ENCODE data around the gene LDLRAD4.

- TF ChIP-seq CEBPB (IDR thresholded peaks at IDR 0.05) (no peak), YY1 (IDR thresholded peaks at IDR 0.05; ENCODE audit: low read depth) (no peak), REST (IDR thresholded peaks at IDR 0.05; ENCODE audit: low read depth) (no peak), TAF1 (IDR thresholded peaks at IDR 0.05; ENCODE audit: low read depth) (no peak), EGR1 (IDR thresholded peaks at IDR 0.05) (no peak), CREB1 (IDR thresholded peaks at IDR 0.05; ENCODE audit: low read depth) (no peak), MAX (IDR thresholded peaks at IDR 0.05) (no peak), EP300 (IDR thresholded peaks at IDR 0.05; ENCODE audit: borderline replicate concordance) (no peak), RAD21 (IDR thresholded peaks at IDR 0.05; ENCODE audit: low read depth) (no peak), TEAD4 (IDR thresholded peaks at IDR 0.05) (no peak), TCF12 (IDR thresholded peaks at IDR 0.05; ENCODE audit: low read depth) (no peak)
These were observed 162.1 kb downstream of the LDLRAD4 start for GRCh38 chr18:13380691-13381070.
